ENCODE results near the gene SURF2. TPM values are rescaled to one million over a fixed set of nuclear protein-coding genes. Genes with fewer than 3 reads are reported as not detected.
A peak's percentile ranks its signal among the peaks of the same experiment; 100 is the strongest.

The SURF2 gene
- total RNA-seq, 1 experiment from 2014 or later: 27.8 TPM

DNA sequence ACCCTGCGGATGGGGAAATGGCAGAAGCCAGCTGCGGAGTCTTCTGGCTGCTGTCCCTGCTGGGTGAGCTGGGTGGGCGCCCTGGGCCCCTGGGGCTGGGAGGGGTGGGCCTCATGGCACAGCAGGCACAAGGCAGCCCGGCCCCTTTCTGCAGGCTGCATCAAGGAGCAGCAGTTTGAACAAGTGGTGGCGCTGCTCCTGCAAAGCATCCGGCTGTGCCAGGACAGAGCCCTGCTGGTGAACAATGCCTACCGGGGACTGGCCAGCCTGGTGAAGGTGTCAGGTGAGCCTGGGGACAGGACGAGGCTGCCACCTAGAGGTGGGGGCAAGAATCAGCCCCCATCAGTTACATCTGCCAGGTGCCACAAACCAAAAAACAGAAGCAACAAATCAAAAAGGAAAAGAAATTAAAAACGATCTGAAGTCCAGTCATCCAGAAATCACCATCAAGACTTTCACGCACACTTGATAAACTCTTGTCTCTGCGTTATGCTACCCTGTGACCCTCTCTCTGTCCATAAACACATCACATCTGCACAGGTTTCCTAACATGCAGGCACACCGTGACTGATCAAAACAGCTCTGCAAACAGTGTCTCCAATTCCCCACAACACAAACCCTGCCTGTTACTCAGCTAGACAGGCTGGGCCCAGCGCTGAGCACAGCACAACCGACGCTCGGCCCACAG, 47.6 kb downstream of the SURF2 start:
- Histone ChIP-seq H3K9ac (ENCODE audit: low read length) (no peak overlapping the region), H3K79me2 (ENCODE audit: insufficient read depth, low read length) (no peaks in the 10 kb centered on the region; the same call in 1 of the 2 replicates), H3K4me2 (ENCODE audit: low read length) (no peak overlapping the region), H3K4me1 (ENCODE audit: control insufficient read depth in 1 of 2, insufficient read depth in 2 of 2, low read length in 2 of 2) (peaks cover 0 to 5% of the 10 kb centered on the region in 2 experiments; a peak in 1 of 4 replicates), H3K4me3 (replicated peaks in 1 of 2; ENCODE audit: low read depth in 1 of 2, low read length in 2 of 2) (no peak overlapping the region), H3K36me3 (ENCODE audit: control insufficient read depth in 1 of 2, insufficient read depth in 2 of 2, low read length in 2 of 2) (peaks cover 15 to 23% of the 10 kb centered on the region in 2 experiments; a peak in 3 of 4 replicates), H3K9me2 (ENCODE audit: insufficient read depth) (no peaks in the 10 kb centered on the region), H3K9me3 (ENCODE audit: control insufficient read depth in 1 of 2, insufficient read depth in 1 of 2, low read depth in 1 of 2, low read length in 2 of 2) (no peaks in the 10 kb centered on the region), H2AFZ (ENCODE audit: low read depth, low read length, poor library complexity, severe bottlenecking) (no peak overlapping the region), H3K27me3 (ENCODE audit: insufficient read depth, low read length) (no peaks in the 10 kb centered on the region), H3K27ac (ENCODE audit: low read depth, low read length) (no peak overlapping the region), H4K20me1 (ENCODE audit: insufficient read depth) (no peaks in the 10 kb centered on the region)
- peak; percentile 65 for DNase-seq (ENCODE audit: low read depth, low spot score)
- RAD21 ChIA-PET (ENCODE audit: low non-redundant PET in 1 of 2, low total read pairs in 2 of 2, uncharacterized antibody in 2 of 2, unreplicated experiment in 2 of 2): no interaction called here
- peak; percentile 81 for ATAC-seq
- intact Hi-C loops (cut with micrococcal nuclease): loop anchor here (1.0 kb wide), 1 partner anchor 45 kb away; no protein-coding TSS in a partner anchor
- no TSS peak for BruUV-seq (replicated peaks)
- POLR2A ChIA-PET: no interaction called here
- no peak for TF ChIP-seq ZBTB33 (IDR thresholded peaks at IDR 0.05; ENCODE audit: extremely low read depth, insufficient replicate concordance, low read length)
- peak; percentile 89 to 96 (median 89) for TF ChIP-seq CTCF (IDR thresholded peaks at IDR 0.05 in 2 of 3, conservative IDR thresholded peaks at IDR 0.05 in 1 of 3; ENCODE audit: borderline replicate concordance in 1 of 3, insufficient read depth in 1 of 3, low read depth in 2 of 3, low read length in 2 of 3)
- TF ChIP-seq CBX3 (IDR thresholded peaks at IDR 0.05; ENCODE audit: low read depth): no peak
- TF ChIP-seq, protein P1, sequence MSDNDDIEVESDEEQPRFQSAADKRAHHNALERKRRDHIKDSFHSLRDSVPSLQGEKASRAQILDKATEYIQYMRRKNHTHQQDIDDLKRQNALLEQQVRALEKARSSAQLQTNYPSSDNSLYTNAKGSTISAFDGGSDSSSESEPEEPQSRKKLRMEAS (IDR thresholded peaks at IDR 0.05): no peak; the same call in 1 of the 2 replicates
- peak; percentile 83 for TF ChIP-seq RAD21 (IDR thresholded peaks at IDR 0.05; ENCODE audit: low read depth)
- no peak for TF ChIP-seq TCF7L2 (IDR thresholded peaks at IDR 0.05; ENCODE audit: borderline replicate concordance, extremely low read depth, insufficient read depth, insufficient read length)
- CTCF ChIA-PET: interaction anchor here (0.7 to 2.9 kb wide), 3 partner anchors 9 to 218 kb away, joined by 3 to 14 read pairs (median 3); partner anchors contain the start of genes SURF1 and SURF2
